ENCODE measurements around the gene TNN. TPM values are rescaled to one million over a fixed set of nuclear protein-coding genes. Genes with fewer than 3 reads are reported as not detected.

TNN gene
- total RNA-seq, 2 experiments from 2014 or later: not detected

DNA sequence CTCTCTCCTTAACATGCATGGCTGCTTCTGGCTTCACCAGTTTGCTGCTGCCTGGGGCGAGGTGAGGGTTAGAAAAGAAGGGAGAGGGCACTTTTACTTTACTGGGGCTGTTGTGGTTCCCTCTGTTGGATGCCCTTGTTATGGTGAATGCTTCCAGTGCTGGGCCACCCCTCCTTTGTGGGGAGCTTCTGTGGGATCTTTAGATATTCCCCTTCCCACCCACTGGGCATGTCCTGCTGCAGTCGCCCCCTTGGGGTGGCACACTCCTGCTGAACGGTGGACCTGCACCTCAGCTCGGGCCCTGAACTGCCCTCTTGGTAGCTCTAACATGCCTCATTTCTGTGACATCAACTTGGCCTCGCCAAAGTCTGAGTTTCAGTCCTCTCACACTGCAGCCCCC, 6.0 kb downstream of the TNN start:
- Mint-ChIP-seq H3K27ac (no peak overlapping the region), H3K9me3 (no peaks in the 10 kb centered on the region), H3K36me3 (ENCODE audit: low read depth) (no peaks in the 10 kb centered on the region), H3K4me1 (ENCODE audit: low read depth) (peaks cover 15% of the 10 kb centered on the region), H3K27me3 (peaks cover 10% of the 10 kb centered on the region), H3K4me3 (no peak overlapping the region)
- Histone ChIP-seq H3K36me3 (ENCODE audit: insufficient read depth, low read length) (no peaks in the 10 kb centered on the region), H3K4me1 (ENCODE audit: insufficient read depth, low read length) (peaks cover 6% of the 10 kb centered on the region), H3K27me3 (ENCODE audit: control insufficient read depth in 1 of 2, insufficient read depth in 2 of 2, low read length in 2 of 2) (peaks cover 4 to 10% of the 10 kb centered on the region in 2 experiments), H3K4me3 (ENCODE audit: low read length) (no peak overlapping the region), H3K9me3 (ENCODE audit: control insufficient read depth in 1 of 2, insufficient read depth in 1 of 2, low read length in 2 of 2) (peaks cover 0 to 4% of the 10 kb centered on the region in 2 experiments), H3K27ac (ENCODE audit: low read depth in 1 of 2, low read length in 2 of 2) (no peak overlapping the region)
- ChIA-PET POLR2A (no interaction called here), CTCF (no interaction called here)
- intact Hi-C loops (cut with DNase I, micrococcal nuclease): no loop called here
- TF ChIP-seq, protein P1, sequence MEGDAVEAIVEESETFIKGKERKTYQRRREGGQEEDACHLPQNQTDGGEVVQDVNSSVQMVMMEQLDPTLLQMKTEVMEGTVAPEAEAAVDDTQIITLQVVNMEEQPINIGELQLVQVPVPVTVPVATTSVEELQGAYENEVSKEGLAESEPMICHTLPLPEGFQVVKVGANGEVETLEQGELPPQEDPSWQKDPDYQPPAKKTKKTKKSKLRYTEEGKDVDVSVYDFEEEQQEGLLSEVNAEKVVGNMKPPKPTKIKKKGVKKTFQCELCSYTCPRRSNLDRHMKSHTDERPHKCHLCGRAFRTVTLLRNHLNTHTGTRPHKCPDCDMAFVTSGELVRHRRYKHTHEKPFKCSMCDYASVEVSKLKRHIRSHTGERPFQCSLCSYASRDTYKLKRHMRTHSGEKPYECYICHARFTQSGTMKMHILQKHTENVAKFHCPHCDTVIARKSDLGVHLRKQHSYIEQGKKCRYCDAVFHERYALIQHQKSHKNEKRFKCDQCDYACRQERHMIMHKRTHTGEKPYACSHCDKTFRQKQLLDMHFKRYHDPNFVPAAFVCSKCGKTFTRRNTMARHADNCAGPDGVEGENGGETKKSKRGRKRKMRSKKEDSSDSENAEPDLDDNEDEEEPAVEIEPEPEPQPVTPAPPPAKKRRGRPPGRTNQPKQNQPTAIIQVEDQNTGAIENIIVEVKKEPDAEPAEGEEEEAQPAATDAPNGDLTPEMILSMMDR (IDR thresholded peaks at IDR 0.05): no peak
- no peak for DNase-seq
- ATAC-seq (ENCODE audit: poor library complexity): no peak

- H3K4me3 ChIP-seq (ENCODE audit: low read length): no peak overlapping the region
- H3K36me3 Mint-ChIP-seq (ENCODE audit: low read depth): no peaks in the 10 kb centered on the region
- no peaks in the 10 kb centered on the region for H3K36me3 ChIP-seq (ENCODE audit: insufficient read depth, low read length)
- intact Hi-C loops (cut with DNase I, micrococcal nuclease): no loop called here
- peaks cover 6% of the 10 kb centered on the region for H3K4me1 ChIP-seq (ENCODE audit: insufficient read depth, low read length)
- H3K27ac Mint-ChIP-seq: no peak overlapping the region
- no peaks in the 10 kb centered on the region for H3K9me3 Mint-ChIP-seq
- TF ChIP-seq, protein P1 (IDR thresholded peaks at IDR 0.05): no peak
- H3K4me3 Mint-ChIP-seq: no peak overlapping the region
- H3K9me3 ChIP-seq (ENCODE audit: control insufficient read depth in 1 of 2, insufficient read depth in 1 of 2, low read length in 2 of 2): peaks cover 0 to 4% of the 10 kb centered on the region in 2 experiments
- ChIA-PET POLR2A (no interaction called here), CTCF (no interaction called here)
- no peak overlapping the region for H3K27ac ChIP-seq (ENCODE audit: low read depth in 1 of 2, low read length in 2 of 2)
- H3K27me3 ChIP-seq (ENCODE audit: control insufficient read depth in 1 of 2, insufficient read depth in 2 of 2, low read length in 2 of 2): peaks cover 0 to 10% of the 10 kb centered on the region in 2 experiments
- H3K4me1 Mint-ChIP-seq (ENCODE audit: low read depth): peaks cover 15% of the 10 kb centered on the region
- ATAC-seq (ENCODE audit: poor library complexity) (no peak), DNase-seq (no peak)
- peaks cover 16% of the 10 kb centered on the region for H3K27me3 Mint-ChIP-seq
Observed at GRCh38 chr1:175075572-175076568, 8.2 kb downstream of the TNN start.

DNA sequence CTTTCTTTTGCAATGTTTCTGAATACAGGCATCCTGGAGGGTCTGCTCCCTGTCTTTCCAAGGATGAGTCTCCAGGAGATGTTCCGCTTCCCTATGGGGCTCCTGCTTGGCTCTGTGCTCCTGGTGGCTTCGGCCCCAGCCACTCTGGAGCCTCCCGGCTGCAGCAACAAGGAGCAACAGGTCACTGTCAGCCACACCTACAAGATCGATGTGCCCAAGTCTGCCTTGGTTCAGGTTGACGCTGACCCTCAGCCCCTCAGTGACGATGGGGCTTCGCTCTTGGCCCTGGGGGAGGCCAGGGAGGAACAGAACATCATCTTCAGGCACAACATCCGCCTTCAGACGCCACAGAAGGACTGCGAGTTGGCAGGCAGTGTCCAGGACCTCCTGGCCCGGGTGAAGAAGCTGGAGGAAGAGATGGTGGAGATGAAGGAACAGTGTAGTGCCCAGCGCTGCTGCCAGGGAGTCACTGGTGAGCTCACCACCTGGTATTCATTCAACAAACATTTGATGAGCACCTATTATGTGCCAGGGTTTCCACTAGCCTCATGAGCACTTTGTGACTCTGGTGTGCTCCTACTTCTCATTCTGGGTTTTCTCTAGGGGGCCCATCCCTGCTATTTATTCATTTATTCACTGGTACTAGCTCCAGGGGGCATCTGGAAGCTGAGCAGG, 9.9 kb downstream of the TNN start:
- Mint-ChIP-seq H3K4me3 (no peak overlapping the region), H3K27me3 (peaks cover 7% of the 10 kb centered on the region), H3K9me3 (no peaks in the 10 kb centered on the region), H3K27ac (no peak overlapping the region), H3K36me3 (ENCODE audit: low read depth) (no peaks in the 10 kb centered on the region), H3K4me1 (ENCODE audit: low read depth) (peaks cover 6% of the 10 kb centered on the region)
- intact Hi-C loops (cut with DNase I, micrococcal nuclease): no loop called here
- ChIA-PET POLR2A (no interaction called here), CTCF (no interaction called here)
- H3K27me3 ChIP-seq (ENCODE audit: control insufficient read depth in 1 of 2, insufficient read depth in 2 of 2, low read length in 2 of 2): peaks cover 0 to 10% of the 10 kb centered on the region in 2 experiments
- peaks cover 0 to 4% of the 10 kb centered on the region in 2 experiments for H3K9me3 ChIP-seq (ENCODE audit: control insufficient read depth in 1 of 2, insufficient read depth in 1 of 2, low read length in 2 of 2)
- peaks cover 3% of the 10 kb centered on the region for H3K4me1 ChIP-seq (ENCODE audit: insufficient read depth, low read length)
- TF ChIP-seq, protein P1 (IDR thresholded peaks at IDR 0.05): no peak
- H3K4me3 ChIP-seq (ENCODE audit: low read length): no peak overlapping the region
- no peaks in the 10 kb centered on the region for H3K36me3 ChIP-seq (ENCODE audit: insufficient read depth, low read length)
- DNase-seq: no peak
- no peak overlapping the region for H3K27ac ChIP-seq (ENCODE audit: low read depth in 1 of 2, low read length in 2 of 2)
- ATAC-seq (ENCODE audit: poor library complexity): no peak
